Loucy (cell line): ENCODE measurements around the gene NLRP7.
"Not testable (repeated sequence)": the region's sequence is repeated elsewhere in the genome, so short reads cannot be mapped to it uniquely, and the experiment has no call there.

ENCODE experiments used
- H2AFZ ChIP-seq: fragments of 200-600 bp; sonication (generic); 2 replicates; pipeline ENCODE4 v1.6.0; 2016; ENCODE audit warnings: antibody characterized with exemption, mild to moderate bottlenecking, low read length, moderate library complexity
- H3F3A ChIP-seq: fragments of 200-600 bp; 2 replicates; pipeline ENCODE4 v1.6.0; 2016; ENCODE audit warnings: antibody characterized with exemption, low read depth, mild to moderate bottlenecking
- H3K27me3 ChIP-seq: fragments of 200-600 bp; sonication (generic); 2 replicates; pipeline ENCODE4 v1.6.1; 2014; ENCODE audit warnings: low read length, mild to moderate bottlenecking; ENCODE audit not compliant: insufficient read depth, poor library complexity, severe bottlenecking
- H3K36me3 ChIP-seq: fragments of 200-600 bp; sonication (generic); 2 replicates; pipeline ENCODE4 v1.6.1; 2016; ENCODE audit warnings: low read length; ENCODE audit not compliant: insufficient read depth
- H3K4me1 ChIP-seq: fragments of 200-600 bp; sonication (generic); 2 replicates; pipeline ENCODE4 v1.5.1; 2014; ENCODE audit warnings: low read length, mild to moderate bottlenecking; ENCODE audit not compliant: insufficient read depth, poor library complexity, severe bottlenecking
- H3K4me2 ChIP-seq: fragments of 200-600 bp; sonication (generic); 2 replicates; pipeline ENCODE4 v1.6.0; 2014; ENCODE audit warnings: antibody characterized with exemption, low read length, low read depth, mild to moderate bottlenecking; ENCODE audit not compliant: poor library complexity, severe bottlenecking
- H3K4me3 ChIP-seq: fragments of 200-600 bp; sonication (generic); 2 replicates; pipeline ENCODE4 v1.5.1; 2014; ENCODE audit warnings: low read length, mild to moderate bottlenecking, mixed read lengths; ENCODE audit not compliant: poor library complexity, severe bottlenecking
- H3K79me2 ChIP-seq: fragments of 200-600 bp; sonication (generic); 2 replicates; pipeline ENCODE4 v1.6.1; 2014; ENCODE audit warnings: low read length; ENCODE audit not compliant: insufficient read depth
- H3K9ac ChIP-seq: fragments of 200-600 bp; sonication (generic); 2 replicates; pipeline ENCODE4 v1.6.0; 2014; ENCODE audit warnings: mild to moderate bottlenecking, low read depth, low read length, moderate library complexity; ENCODE audit not compliant: poor library complexity, severe bottlenecking
- H3K9me2 ChIP-seq: fragments of 200-600 bp; sonication (generic); replicated peaks from 2 replicates; pipeline ENCODE4 v1.6.1; 2016; ENCODE audit warnings: low read depth, low read length, mixed read lengths
- H3K9me3 ChIP-seq: fragments of 200-600 bp; sonication (generic); 2 replicates; pipeline ENCODE4 v1.6.1; 2014; ENCODE audit warnings: mild to moderate bottlenecking, antibody characterized with exemption, low read length, low read depth; ENCODE audit not compliant: insufficient read depth
- H4K20me1 ChIP-seq: fragments of 200-600 bp; sonication (generic); 2 replicates; pipeline ENCODE4 v1.6.0; 2014; ENCODE audit warnings: antibody characterized with exemption, low read length, mild to moderate bottlenecking; ENCODE audit not compliant: insufficient read depth, poor library complexity, severe bottlenecking
- EZH2phosphoT487 ChIP-seq: fragments of 200-600 bp; IDR thresholded peaks from 2 replicates; pipeline ENCODE4 v1.6.1; 2018; ENCODE audit warnings: antibody characterized with exemption, mild to moderate bottlenecking, moderate library complexity, borderline replicate concordance
- TF ChIP-seq, protein P1 (sequence below): fragments of 200-600 bp; sonication (generic); conservative IDR thresholded peaks from 2 replicates; pipeline ENCODE4 v1.5.1; 2014; ENCODE audit warnings: mild to moderate bottlenecking, antibody characterized with exemption, low read length

Gene NLRP7

DNA sequence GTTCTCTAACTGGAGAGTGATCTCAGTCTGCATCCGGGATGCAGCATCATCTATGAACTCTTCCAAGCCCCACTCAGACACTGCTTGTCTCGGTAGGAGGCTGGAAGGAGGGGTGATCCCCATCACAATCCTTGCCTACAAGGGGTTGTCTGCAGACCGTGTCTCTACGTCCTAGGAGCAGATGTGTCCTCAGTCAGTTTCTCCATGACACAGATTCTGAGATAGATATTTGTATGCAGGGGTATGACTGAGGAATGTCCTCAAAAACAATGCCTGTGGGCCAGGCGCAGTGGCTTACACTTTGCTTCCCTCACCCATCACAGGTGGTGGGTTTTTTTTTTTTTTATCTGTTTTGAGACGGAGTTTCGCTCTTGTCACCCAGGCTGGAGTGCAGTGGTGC lies 40.5 kb downstream of the NLRP7 start:
- TF ChIP-seq, protein P1, sequence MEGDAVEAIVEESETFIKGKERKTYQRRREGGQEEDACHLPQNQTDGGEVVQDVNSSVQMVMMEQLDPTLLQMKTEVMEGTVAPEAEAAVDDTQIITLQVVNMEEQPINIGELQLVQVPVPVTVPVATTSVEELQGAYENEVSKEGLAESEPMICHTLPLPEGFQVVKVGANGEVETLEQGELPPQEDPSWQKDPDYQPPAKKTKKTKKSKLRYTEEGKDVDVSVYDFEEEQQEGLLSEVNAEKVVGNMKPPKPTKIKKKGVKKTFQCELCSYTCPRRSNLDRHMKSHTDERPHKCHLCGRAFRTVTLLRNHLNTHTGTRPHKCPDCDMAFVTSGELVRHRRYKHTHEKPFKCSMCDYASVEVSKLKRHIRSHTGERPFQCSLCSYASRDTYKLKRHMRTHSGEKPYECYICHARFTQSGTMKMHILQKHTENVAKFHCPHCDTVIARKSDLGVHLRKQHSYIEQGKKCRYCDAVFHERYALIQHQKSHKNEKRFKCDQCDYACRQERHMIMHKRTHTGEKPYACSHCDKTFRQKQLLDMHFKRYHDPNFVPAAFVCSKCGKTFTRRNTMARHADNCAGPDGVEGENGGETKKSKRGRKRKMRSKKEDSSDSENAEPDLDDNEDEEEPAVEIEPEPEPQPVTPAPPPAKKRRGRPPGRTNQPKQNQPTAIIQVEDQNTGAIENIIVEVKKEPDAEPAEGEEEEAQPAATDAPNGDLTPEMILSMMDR: no peak
- TF ChIP-seq EZH2phosphoT487: no peak
- no peaks in the 10 kb centered on the region for H3K27me3 ChIP-seq
- no peak overlapping the region for H3K4me3 ChIP-seq
- H3K36me3 ChIP-seq: no peaks in the 10 kb centered on the region
- H3F3A ChIP-seq: no peaks in the 10 kb centered on the region
- no peaks in the 10 kb centered on the region for H3K9me3 ChIP-seq
- no peaks in the 10 kb centered on the region for H3K9me2 ChIP-seq
- no peak overlapping the region for H3K4me2 ChIP-seq
- no peak overlapping the region for H2AFZ ChIP-seq
- H3K4me1 ChIP-seq: no peaks in the 10 kb centered on the region
- no peak overlapping the region for H3K9ac ChIP-seq
- no peaks in the 10 kb centered on the region for H4K20me1 ChIP-seq
- H3K79me2 ChIP-seq: no peaks in the 10 kb centered on the region

DNA sequence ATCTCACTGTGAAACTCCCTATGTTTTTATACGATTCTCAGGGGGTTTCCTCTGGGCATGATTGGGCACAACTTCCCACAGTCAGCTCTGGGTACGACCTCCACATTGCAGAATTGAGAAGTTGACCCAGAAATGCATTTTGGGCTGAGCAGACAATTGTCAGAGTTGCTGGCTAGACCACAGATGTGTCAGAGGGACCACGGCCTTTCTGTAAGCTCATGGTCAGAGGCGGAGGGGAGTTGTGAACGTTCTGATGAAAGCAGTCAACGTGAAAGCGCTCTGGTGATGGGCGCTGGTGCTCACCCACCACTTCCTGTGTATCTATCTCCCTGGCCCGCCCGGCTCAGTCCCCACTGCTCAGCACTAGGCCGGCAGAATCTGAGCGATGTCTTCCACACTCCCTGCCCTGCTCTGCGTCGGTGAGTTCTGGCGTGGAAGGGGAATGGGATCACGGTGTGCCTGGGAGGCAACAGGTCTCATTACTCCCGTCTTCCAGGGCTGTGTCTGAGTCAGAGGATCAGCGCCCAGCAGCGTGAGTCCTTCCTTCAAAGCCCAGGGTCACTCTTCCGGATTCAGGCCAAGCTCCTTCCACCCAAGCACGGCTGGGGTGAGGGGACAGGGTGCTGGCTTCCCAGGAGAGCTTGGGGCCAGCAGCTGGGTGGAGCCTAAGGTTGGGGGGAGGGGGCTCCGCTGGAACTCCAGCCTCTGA lies 41.4 kb downstream of the NLRP7 start, which contains the start of gene NCR1:
NCR1 (plus strand) TSS at position 346 of the 709 bp plus-strand sequence; CDS start at position 386, 40 bp downstream.
- Histone ChIP-seq H2AFZ (no peak within 1 kb of the TSS), H3K4me2 (no peak within 1 kb of the TSS), H3K9ac (no peak within 1 kb of the TSS), H3F3A (no peaks in the 10 kb centered on the region), H3K9me3 (no peaks in the 10 kb centered on the region), H3K4me3 (no peak within 1 kb of the TSS), H3K79me2 (no peaks in the 10 kb centered on the region), H4K20me1 (no peaks in the 10 kb centered on the region), H3K27me3 (no peaks in the 10 kb centered on the region), H3K4me1 (no peaks in the 10 kb centered on the region), H3K9me2 (no peaks in the 10 kb centered on the region), H3K36me3 (no peaks in the 10 kb centered on the region)
- TF ChIP-seq EZH2phosphoT487: no peak
- TF ChIP-seq, protein P1: no peak

DNA sequence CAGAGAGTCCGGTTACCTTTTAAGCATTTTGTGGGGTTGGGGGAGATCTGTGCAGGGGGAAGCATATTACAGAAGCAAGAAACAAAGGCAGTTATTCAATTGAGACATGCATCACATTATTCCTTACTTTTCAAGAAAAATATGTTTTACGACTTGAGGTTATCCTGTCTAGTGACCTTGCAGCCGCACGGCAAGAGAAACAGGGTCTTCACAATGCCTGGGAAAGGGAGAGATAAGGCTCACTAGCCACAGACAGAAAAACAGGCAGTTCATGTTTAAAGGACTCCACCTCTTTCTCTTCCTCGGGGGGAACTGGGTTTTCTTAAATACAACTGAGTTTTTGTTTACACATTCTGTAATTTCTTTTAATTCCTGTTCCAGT lies 41.9 kb downstream of the NLRP7 start:
- Histone ChIP-seq H3K79me2 (no peaks in the 10 kb centered on the region), H3F3A (no peaks in the 10 kb centered on the region), H2AFZ (no peak overlapping the region), H3K4me1 (no peaks in the 10 kb centered on the region), H3K4me2 (no peak overlapping the region), H3K36me3 (no peaks in the 10 kb centered on the region), H3K9me2 (no peaks in the 10 kb centered on the region), H3K27me3 (no peaks in the 10 kb centered on the region), H3K9me3 (no peaks in the 10 kb centered on the region), H4K20me1 (no peaks in the 10 kb centered on the region), H3K9ac (no peak overlapping the region), H3K4me3 (no peak overlapping the region)
- no peak for TF ChIP-seq EZH2phosphoT487
- TF ChIP-seq, protein P1: no peak

DNA sequence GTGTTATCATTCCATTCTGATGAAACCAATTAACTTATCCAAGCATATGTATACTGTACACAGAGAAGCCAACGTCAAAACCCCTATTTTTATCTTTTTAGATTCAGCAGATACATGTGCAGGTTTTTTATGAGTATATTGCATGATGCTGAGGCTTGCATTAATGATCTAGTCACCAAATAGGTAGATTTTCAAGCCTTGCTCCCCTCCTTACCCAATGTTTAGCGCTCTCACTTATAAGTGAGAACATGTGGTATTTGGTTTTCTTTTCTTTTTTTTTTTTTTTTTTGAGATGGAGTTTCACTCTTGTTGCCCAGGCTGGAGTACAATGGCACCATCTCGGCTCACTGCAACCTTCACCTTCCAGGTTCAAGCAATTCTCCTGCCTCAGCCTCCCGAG lies 43.1 kb downstream of the NLRP7 start:
- H4K20me1 ChIP-seq, H3K79me2 ChIP-seq, H3K4me2 ChIP-seq, H3K9ac ChIP-seq, H3K4me3 ChIP-seq, H3K9me3 ChIP-seq, H2AFZ ChIP-seq, H3K27me3 ChIP-seq, H3F3A ChIP-seq, H3K4me1 ChIP-seq, H3K36me3 ChIP-seq, H3K9me2 ChIP-seq: not testable (repeated sequence)
